ENCODE measurements around the gene CLSTN1.

DNA sequence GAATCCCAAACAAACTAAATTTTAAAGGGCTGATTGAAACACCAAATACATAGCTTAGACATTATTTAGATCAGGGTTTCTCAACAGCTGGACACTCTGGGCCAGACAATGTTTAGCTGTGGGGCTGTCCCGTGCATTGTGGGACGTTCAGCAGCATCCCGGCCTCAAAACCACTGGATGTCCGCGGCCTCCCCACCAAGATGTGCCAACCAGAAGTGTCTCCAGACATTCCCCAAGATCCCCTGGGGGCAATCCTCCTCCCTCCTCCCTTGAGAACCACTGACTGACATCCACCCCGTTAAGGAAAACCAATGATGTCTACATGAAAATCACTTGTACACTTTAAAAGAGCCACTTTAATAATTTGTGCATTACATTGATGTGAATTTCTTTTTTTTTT, 38.4 kb downstream of the CLSTN1 start:
- TF ChIP-seq CTCF (IDR thresholded peaks at IDR 0.05; ENCODE audit: low read depth, low read length, missing input control): no peak
- TF ChIP-seq RXRA (IDR thresholded peaks at IDR 0.05): no peak
- TF ChIP-seq RAD21 (IDR thresholded peaks at IDR 0.05): no peak
- TF ChIP-seq, protein P1, sequence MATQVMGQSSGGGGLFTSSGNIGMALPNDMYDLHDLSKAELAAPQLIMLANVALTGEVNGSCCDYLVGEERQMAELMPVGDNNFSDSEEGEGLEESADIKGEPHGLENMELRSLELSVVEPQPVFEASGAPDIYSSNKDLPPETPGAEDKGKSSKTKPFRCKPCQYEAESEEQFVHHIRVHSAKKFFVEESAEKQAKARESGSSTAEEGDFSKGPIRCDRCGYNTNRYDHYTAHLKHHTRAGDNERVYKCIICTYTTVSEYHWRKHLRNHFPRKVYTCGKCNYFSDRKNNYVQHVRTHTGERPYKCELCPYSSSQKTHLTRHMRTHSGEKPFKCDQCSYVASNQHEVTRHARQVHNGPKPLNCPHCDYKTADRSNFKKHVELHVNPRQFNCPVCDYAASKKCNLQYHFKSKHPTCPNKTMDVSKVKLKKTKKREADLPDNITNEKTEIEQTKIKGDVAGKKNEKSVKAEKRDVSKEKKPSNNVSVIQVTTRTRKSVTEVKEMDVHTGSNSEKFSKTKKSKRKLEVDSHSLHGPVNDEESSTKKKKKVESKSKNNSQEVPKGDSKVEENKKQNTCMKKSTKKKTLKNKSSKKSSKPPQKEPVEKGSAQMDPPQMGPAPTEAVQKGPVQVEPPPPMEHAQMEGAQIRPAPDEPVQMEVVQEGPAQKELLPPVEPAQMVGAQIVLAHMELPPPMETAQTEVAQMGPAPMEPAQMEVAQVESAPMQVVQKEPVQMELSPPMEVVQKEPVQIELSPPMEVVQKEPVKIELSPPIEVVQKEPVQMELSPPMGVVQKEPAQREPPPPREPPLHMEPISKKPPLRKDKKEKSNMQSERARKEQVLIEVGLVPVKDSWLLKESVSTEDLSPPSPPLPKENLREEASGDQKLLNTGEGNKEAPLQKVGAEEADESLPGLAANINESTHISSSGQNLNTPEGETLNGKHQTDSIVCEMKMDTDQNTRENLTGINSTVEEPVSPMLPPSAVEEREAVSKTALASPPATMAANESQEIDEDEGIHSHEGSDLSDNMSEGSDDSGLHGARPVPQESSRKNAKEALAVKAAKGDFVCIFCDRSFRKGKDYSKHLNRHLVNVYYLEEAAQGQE (IDR thresholded peaks at IDR 0.05): no peak
- no peak for TF ChIP-seq JUND (IDR thresholded peaks at IDR 0.05)

All from liver (tissue), 3 donors.